ENCODE measurements around the gene PSME2.
A peak's percentile ranks its signal among the peaks of the same experiment; 100 is the strongest.
"Not testable (repeated sequence)": the region's sequence is repeated elsewhere in the genome, so short reads cannot be mapped to it uniquely, and the experiment has no call there.

The PSME2 gene

DNA sequence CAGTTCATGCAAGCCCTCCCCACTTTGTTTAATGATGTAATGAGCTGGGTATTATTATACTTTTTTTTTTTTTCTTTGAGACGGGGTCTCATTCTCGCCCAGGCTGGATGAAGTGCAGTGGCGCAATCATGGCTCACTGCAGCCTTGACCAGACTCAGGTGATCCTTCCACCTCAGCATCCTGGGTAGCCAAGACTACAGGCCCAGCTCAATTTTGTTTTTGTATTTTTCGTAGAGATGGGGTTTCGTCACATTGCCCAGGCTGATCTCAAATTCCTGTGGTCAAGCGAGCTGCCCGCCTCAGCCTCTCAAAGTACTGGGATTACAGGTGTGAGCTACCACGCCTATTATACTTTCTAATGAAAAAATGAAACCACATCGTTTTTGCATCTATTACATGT lies 36.4 kb downstream of the PSME2 start:
- DNase-seq, result no peak

DNA sequence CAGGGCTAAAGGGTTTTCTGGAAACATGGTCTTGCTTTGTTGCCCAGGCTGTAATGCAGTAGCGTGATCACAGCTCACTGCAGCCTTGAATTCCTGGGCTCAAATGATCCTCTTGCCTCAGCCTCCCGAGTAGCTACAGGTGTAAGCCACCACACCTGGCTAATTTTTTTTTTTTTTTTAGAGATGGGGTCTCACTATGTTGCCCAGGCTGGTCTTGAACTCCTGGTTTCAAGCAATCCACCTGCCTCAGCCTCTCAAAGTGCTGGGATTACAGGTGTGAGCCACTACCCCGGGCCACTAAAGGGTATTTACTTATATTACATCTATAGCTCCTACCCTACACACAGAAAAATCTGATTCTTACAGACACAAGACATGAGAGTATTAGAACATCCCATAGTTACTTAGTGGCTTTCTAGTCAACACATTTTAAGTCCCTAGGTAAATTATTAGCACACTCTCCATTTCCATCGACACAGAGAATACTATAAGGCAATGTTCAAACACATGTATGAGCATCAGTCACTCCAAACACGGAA lies 38.0 kb downstream of the PSME2 start:
- no peak for DNase-seq

DNA sequence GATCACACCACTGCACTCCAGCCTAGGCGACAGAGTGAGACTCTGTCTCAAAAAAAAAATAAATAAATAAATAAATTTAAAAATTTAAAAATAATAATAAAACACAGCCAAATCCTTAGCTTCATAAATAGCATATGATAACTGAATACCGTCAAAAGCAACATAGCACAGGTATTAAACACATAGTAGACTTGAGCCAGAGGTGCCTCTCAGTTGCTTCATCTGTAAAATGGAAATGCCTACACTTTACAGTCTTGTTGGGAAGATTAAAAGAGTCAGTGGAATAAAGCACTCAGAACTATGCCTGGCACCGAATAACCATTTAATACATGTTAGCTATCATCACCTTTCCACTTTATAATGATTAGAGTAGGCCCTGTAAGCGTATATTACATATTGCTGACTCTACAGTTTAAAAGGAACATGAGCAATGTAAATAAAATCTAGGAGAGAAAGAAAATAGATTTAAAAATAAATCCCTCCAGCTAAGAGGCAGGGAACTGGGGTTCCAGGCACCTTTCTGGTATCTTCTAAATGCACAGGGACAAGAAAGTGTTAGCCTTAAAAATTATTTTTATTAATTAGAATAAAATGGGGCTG lies 39.6 kb downstream of the PSME2 start:
- no peak for DNase-seq

DNA sequence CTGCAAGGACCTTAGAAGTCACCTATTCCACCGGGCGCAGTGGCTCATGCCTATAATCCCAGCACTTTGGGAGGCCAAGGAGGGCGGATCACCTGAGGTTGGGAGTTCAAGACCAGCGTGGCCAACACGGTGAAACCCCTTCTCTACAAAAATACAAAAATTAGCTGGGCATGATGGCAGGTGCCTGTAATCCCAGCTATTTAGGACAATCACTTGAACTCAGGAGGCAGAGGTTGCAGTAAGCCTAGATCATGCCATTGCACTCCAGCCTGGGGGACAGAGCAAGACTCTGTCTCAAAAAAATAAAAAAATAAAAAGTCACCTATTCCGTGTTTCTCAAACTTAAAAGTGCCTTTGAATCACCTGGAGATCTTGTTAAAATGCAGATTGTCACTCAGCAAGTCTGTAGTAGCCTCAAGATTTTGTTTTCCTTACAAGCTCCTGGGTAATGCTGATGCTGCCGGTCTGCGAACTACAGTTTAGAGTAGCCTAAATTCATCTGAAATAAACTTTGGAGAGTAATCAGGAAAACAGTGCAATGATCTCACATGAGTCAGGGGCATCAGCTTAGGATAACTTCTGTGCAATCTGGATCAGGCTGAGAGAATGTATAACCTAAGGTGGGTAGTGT lies 40.7 kb downstream of the PSME2 start:
- not testable (repeated sequence) for DNase-seq

DNA sequence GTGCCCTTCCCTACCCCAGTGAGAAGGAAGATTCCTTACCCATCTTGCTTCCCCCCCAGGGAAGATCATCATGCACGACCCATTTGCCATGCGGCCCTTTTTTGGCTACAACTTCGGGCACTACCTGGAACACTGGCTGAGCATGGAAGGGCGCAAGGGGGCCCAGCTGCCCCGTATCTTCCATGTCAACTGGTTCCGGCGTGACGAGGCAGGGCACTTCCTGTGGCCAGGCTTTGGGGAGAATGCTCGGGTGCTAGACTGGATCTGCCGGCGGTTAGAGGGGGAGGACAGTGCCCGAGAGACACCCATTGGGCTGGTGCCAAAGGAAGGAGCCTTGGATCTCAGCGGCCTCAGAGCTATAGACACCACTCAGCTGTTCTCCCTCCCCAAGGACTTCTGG lies 43.0 kb downstream of the PSME2 start:
- no peak for DNase-seq

DNA sequence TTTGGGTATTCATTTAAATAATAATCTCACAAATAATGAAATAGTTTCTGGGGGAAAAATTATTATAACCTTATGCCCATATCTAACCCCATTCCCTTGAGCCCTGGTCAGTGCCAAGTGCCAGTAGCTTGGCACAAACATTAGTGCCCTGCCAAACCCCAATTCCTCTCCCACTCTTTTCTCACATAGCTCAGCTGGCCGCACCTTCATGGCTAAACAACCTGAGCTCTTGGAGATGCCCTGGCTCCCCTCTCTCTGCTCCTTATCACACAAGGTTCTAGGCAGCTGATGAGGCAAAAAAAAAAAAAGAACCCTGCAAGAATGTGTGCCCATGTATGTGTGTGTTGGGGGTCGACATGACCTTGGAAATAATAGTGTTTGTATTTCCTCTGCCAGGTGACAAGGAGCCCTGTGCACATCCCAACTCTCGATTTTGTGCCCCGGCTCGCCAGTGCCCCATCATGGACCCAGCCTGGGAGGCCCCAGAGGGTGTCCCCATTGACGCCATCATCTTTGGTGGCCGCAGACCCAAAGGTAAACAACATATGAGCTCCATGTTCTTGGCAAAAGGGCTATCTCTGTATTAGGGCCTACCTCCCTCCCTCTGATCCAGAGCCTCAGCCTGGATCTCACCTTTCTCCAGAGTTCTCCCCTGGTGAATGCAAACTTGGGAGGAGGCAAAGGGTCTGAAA lies 43.9 kb downstream of the PSME2 start:
- no peak for DNase-seq

DNA sequence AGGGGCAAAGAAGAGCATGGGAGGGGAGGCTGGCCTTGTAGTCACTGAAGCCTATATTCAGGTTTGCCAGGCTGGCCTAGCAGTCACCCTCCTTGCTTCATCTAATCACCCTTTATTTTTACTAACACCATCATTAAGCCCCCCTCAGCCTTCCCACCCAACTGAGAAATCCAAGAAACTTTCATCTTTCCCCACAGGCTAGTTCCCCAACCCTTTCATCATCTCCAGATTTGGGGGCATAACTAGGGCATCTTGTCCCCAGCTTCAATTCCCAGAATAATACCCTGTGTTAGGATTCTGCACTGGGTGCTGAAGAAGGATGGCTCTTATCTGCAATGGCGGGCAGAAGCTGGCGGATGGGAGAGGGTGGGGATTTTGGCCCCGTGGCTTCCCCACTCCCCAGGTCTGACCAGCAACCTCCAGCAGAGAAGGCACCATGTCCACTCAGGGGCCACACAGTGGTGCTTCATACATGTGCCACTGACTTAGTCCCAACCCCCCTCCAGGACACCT lies 45.4 kb downstream of the PSME2 start:
- no peak for DNase-seq

DNA sequence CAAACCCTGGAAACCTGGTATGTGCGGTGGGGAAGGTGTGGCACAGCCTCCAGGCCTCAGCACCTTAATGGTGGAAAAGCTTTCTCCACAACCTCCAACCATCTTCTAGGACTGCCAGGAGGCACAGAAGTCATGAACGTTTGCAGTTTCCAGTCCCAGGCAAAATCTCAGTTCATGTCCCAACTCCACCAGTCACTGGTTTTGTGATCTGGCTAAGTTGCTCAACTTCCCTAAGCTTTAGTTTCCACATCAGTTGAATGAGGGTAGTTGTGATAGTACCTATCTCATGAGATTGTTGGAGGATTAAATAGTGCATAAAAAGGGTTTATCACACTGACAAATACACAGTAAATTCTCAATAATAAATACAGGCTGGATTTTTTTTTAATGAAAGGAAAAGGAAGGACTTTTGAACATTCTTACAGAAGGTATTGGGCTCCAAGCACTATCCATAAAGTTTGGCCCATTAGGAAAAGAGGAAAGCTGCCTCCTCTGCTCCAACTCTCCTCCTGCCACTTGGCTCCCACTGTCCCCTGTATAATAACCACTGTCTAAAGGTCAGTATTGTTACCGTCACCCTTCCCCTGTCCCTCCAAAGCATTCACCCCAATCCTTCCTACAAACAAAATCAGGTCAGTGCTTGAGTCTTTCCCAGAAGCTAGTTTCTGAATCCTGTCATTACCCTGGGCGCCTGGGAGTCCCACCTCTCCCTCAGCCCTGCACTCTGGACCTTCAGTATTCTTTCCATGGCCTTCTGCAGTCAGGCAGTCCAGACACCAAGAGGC lies 46.0 kb downstream of the PSME2 start:
- no peak for DNase-seq

DNA sequence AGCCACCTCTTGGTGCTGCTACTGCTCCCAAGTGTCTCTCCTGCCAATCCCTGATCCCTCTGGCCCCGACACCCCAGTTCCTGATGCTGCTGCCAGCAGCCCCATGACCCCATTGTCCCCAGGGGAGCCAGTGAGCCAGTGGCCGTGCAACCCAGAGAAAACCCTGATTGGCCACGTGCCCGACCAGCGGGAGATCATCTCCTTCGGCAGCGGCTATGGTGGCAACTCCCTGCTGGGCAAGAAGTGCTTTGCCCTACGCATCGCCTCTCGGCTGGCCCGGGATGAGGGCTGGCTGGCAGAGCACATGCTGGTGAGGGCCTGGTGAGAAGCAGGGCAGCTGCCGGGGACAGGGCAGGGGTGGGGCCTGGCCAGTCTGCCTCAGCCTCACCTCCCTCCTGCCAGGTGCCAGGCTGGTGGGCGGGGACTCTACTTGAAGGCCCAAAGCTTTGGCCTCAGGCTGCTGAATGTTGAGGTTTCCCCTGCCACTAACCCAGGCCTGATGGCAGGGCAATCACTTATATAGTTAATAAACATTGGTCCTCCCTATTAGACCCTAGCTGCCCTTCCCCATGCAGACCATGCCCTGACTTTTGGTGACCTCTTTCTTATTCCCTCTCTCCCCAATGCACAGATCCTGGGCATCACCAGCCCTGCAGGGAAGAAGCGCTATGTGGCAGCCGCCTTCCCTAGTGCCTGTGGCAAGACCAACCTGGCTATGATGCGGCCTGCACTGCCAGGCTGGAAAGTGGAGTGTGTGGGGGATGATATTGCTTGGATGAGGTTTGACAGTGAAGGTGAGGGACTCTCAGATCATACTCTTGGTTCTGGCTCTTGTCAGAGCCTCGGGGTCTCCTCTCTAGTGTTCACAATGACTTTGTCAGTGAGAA lies 47.2 kb downstream of the PSME2 start:
- DNase-seq, result no peak

DNA sequence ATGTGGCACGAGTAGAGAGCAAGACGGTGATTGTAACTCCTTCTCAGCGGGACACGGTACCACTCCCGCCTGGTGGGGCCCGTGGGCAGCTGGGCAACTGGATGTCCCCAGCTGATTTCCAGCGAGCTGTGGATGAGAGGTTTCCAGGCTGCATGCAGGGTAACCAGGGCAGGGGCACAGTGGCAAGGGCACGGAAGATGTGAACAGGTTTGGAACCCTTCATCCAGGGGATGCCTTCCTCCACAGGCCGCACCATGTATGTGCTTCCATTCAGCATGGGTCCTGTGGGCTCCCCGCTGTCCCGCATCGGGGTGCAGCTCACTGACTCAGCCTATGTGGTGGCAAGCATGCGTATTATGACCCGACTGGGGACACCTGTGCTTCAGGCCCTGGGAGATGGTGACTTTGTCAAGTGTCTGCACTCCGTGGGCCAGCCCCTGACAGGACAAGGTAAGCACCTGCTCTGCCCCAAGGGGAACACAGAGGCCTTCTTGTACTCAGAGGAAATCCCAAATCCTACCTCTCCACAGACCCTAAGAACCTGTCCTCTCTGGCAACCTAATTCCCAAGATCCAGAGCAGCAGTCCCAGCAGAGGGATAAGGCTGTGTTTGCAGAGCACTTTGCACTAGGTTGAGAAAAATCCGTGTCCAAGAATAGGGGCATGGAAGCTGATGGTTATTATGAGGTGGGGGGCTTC lies 48.0 kb downstream of the PSME2 start:
- no peak for DNase-seq

DNA sequence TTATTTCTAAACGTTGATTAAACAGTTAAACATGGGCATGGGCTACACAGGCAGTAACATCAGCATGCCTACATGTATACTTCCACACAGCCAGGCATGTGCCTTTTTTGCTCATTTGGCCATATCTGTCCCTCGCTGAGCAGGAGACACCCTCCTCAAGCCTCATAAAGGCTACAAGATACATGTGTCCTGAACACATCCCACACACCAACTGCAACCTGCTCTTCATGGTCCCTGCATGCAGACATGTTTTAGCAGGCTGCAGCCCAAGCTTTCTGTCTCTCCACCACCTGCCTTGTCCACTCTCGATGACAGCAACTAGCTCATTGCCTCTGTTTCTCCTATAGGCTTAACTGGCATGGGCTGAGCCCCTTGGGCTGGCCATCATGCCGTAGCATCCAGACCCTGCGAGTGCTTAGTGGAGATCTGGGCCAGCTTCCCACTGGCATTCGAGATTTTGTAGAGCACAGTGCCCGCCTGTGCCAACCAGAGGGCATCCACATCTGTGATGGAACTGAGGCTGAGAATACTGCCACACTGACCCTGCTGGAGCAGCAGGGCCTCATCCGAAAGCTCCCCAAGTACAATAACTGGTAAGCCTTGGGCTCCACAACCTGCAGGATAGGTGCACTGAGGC lies 49.7 kb downstream of the PSME2 start:
- no peak for DNase-seq

DNA sequence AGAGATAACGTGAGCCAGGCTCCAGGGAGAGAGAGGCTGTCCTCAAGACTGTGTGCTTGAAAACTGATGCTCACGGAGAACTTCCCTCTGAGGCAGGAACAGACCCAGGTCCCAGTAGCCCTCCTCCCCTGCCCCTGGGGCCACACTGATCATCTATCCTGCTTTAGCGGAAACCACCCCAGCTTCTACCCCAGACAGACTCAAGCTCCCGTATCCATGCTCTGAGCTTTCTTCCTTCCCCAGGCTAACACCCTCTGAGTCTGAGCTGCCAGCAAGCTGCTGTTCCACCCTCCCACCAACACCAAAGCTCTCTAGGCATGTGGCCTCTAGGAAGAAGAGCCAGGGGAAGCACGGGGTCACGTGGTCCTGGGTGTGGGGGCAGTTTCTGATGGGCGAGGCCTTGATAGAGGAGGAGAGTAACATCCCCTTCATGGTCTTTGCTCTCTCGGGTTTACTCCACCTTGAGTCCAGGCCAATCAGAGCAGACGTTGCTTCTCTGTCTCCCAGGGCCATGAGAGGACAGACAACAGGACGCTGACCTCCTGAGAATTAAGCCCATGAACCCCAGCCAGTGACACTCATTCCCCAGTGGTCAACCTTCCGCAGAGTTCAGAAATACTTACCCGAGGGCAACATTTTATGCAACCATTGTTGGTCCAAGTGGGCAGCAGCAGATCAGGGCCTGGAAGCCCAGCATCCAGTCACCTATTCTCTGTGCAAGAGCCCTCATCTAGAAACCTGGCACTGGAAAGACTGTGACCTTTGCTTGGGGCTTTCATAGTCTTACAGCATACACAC lies 50.9 kb downstream of the PSME2 start:
- peak; percentile 75 for DNase-seq

DNA sequence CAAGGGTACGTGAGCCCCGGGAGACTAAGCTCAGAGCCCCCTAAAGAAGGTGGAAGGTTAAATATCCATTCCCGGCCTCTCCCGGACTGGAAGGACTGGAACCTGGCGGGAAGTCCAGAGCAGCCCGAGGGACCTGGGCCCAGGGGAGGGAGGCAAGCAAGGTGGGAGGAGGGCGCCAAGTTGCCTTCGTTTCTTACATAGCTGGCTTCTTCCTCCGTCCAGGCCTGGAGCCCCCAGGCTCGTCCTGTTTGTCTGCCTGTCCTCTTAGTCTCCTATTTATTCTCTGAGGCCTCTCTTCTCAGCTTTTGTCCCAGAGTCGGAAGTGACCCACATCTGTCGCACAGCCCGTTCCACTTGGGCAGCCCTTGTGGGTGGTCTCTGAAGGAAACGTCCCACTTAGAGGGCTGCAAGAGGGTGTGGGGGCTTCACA lies 51.6 kb downstream of the PSME2 start:
- no peak for DNase-seq

DNA sequence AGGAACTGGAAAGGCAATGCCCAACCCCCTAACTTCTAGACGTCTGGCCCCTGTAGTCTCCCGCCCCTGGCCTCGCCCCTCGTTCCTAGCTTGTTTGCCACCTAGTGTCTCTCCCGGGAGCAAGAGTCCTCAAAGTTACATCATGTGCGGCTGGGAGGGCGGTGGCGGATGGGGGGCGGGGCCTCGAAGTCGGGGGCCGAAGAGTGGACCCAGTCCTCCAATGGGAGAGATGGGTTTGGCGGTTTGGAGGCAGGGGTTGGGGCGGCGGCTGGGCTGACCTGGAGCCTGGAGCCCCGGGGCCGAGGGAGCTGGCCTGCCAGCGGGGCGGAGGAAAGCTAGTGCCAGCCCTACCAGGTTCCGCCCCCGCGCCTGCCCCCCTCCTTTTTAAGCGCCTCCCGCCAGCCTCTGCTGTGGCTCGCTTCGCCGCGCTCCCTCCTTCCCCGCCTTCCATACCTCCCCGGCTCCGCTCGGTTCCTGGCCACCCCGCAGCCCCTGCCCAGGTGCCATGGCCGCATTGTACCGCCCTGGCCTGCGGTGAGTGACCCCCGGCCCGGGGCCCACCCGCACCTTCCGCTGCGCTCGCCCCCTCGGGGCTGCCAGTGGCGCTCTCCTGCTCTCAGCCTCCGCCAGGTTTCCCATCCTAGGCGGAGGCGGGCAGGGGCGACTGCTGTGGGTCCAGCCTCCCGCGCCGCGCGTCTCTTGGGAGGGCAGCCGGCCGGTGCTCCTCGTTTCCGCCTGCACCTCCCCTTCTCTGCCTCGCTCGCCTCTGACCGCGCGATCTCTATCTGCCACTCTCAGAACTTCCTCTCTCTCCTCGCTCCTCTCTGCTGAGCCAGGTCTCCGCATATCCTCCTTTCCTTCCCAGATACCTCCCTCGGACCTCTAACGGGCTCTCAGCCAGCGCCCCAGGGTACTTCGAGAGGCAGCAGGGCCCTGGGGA lies 52.2 kb downstream of the PSME2 start, which contains the start of gene PCK2:
PCK2 (plus strand) TSS at position 411 of the 940 bp plus-strand sequence; CDS start at position 506, 95 bp downstream.
- DNase-seq, result peak; percentile 94
